ENCODE measurements around the gene CACNA1C.

Gene CACNA1C

DNA sequence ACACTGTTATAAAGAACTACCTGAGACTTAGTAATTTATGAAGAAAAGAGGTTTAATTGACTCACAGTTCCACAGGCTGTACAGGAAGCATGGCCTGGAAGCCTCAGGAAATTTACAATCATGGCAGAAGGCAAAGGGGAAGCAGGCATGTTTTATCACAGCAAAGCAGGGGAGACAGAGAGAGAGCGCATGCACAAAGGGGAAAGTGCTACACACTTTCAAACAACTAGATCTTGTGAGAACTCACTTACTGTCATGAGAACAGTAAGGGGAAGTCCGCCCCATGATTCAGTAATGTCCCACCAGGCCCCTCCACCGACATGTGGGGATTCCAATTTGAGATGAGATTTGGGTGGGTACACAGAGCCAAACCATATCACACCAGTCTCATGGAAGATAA lies 313.9 kb downstream of the CACNA1C start:
- DNase-seq (ENCODE audit: low spot score), result no peak

DNA sequence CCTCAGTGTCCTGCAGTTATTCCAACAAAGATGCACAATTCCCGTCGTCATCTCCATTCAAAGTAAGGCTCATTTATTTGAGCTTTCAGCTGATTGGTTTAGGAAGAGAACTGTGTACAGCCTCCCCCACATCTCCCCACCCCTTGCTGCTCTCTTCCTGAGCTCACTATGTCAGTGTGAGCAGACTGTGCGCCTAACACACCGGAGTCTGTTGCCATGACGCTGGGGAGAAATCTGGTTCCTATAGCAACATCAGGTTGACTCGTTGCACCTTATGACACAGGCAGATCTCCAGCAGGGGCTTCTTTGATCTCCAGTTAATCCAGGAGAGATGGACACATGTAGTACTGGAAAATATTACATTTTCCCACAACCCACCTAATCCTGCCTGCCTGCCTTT lies 319.4 kb downstream of the CACNA1C start:
- no peak for DNase-seq (ENCODE audit: low spot score)

GRCh38 chr12:2372735-2373134 lies 319.9 kb downstream of the CACNA1C start:
- DNase-seq (ENCODE audit: low spot score), result no peak

DNA sequence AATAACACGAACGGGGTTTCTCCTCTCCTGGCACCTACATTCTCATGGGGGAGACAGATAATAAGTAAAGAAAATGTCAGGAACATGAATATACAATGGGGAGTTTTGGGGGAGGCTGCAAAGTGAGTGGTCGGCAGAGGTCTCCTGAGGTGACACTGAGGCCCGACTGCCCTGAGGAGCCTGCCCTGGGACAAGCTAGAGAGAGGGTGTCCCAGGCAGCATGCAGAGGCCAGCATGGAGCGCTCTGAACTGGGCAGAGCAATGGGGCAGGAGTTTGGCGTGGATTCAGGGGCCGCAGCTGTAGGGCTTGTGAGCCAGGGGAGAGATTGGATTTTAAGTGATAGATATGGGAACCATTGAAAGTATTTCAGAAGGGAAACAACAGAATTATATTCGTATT lies 320.5 kb downstream of the CACNA1C start:
- DNase-seq (ENCODE audit: low spot score), result no peak

DNA sequence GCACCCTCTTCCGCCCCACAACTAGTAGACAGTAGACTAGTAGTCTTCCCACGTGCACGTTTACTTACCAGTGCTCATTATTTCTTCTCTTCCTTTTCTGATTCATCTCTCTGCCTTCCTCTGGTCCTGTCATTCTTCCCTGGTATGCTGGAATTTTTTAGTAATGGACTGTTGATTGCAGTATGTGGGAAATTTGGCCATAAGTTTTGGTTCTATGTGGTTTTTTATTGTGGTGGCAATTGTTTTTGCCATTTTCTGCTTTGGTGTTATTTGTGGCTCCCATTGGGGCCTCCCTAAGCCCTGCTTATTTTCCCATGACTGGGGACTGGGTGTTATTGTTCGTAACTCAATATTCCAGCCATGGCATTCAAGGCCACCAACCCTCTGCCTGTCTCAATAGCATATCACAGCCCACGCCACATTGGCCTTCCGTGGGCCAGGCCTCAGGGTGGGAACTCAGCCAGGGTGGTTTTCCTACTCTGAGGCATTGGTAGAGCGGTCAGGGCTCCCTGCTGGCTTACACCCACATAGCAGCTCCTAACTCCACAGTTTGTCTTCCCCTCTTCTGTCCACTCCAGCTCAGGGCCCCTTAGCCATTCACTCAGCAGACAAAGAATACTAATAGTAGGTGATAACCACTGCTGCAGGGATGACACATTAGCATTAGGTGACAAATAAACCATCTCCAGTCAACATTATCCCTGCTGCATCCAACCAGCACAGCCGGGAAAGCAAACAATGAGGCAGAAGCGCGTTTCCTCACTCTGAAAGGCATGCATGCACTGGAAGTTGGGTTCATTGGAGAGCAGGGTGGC lies 321.5 kb downstream of the CACNA1C start:
- DNase-seq (ENCODE audit: low spot score), result no peak

GRCh38 chr12:2375871-2376270 lies 323.1 kb downstream of the CACNA1C start:
- DNase-seq (ENCODE audit: low spot score), result no peak

GRCh38 chr12:2376908-2377657 lies 324.3 kb downstream of the CACNA1C start:
- no peak for DNase-seq (ENCODE audit: low spot score)

GRCh38 chr12:2378835-2379330 lies 326.1 kb downstream of the CACNA1C start:
- DNase-seq (ENCODE audit: low spot score), result peak; percentile 40

DNA sequence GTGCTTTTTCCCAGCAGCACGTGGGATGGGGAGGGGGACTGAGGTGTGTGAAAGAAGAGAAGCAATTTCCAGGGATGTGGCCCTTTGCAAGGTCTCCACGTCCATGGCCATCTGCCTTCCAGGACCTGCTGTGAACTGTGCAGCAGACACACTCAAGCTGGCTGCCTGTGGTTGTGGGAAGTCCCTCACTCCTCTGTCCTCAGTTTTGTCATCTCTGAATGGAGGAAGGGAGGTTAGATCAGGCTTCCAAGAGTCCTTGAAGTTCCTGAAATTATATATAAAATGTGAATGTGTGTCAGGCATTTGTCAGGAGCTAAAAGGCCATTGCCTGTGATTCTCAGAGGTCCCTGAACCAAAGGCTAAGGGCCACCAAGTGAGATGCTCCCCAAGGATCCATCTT lies 328.2 kb downstream of the CACNA1C start:
- no peak for DNase-seq (ENCODE audit: low spot score)

- DNase-seq (ENCODE audit: low spot score), result no peak
These were observed 329.8 kb downstream of the CACNA1C start for GRCh38 chr12:2382370-2383155.

GRCh38 chr12:2383325-2384028 lies 330.7 kb downstream of the CACNA1C start:
- DNase-seq (ENCODE audit: low spot score), result no peak

- DNase-seq (ENCODE audit: low spot score), result no peak
These were observed 331.2 kb downstream of the CACNA1C start for GRCh38 chr12:2384029-2384386.

- DNase-seq (ENCODE audit: low spot score), result no peak
These were observed 332.0 kb downstream of the CACNA1C start for GRCh38 chr12:2384533-2385351.

DNA sequence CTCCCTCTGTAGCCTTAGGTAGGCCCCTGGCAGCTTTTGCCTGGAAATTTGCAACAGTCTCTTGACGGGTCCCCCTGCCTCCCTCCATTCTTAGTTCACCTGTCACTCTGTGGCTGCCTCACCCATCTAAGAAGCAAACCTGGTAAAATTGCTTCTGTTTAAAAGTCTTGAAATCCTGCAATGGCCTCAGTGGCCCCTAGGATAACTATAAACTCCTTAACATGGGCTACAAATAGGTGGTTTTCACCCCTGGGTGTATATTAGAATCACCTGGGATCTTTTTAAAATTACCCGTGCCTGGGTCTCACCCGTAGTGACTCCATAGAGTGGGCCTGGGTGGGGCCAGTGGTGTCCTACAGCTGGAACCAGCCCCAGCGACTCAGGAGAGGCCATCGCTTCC lies 332.7 kb downstream of the CACNA1C start:
- no peak for DNase-seq (ENCODE audit: low spot score)

DNA sequence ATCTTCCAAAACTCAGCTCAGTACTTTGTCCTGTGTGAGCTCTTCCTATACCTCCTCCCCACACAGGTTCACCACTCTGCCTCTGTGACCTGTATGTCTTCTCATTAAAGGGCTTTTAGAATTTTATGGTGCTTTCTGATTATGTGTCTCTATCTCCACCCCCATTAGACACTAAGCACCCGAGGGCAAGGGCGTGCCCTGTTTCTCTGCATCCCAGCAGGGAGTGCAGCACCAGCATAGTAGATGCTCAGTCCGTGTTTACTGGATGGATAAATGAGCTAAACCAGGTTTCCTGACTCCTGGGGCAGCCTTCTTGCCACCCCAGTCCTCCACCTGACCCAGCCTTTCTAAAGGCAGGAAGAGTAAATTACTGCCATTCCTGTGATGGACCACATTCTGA lies 333.8 kb downstream of the CACNA1C start:
- DNase-seq (ENCODE audit: low spot score), result no peak

DNA sequence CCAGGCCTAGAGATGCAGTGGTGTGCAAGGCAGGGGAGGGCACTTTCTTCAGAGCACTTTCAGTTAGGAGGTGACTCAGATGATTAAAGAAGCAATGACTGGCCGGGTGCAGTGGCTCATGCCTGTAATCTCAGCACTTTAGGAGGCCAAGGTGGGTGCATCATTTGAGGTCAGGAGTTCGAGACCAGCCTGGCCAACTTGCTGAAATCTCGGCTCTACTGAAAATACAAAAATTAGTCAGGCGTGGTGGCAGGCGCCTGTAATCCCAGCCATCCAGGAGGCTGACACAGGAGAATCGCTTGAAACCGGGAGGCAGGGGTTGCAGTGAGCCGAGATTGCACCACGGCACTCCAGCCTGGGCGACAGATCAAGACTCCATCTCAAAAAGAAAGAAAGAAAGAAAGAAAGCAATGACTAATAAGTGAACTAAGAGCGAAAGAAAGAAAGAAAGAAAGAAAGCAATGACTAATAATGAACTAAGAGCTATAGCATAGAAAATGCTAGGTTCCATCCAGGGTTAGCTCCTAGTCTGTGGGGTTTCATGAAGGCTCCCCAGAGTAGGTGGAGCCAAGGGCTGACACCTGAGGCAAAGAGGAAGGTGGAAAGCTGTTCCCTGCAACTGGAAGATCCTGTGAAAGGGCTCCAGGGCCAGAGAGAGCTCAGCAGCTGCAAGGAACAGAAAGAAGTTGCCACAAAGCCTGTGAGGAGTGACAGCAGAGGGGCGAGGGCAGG lies 334.5 kb downstream of the CACNA1C start:
- DNase-seq (ENCODE audit: low spot score), result peak; percentile 77

DNA sequence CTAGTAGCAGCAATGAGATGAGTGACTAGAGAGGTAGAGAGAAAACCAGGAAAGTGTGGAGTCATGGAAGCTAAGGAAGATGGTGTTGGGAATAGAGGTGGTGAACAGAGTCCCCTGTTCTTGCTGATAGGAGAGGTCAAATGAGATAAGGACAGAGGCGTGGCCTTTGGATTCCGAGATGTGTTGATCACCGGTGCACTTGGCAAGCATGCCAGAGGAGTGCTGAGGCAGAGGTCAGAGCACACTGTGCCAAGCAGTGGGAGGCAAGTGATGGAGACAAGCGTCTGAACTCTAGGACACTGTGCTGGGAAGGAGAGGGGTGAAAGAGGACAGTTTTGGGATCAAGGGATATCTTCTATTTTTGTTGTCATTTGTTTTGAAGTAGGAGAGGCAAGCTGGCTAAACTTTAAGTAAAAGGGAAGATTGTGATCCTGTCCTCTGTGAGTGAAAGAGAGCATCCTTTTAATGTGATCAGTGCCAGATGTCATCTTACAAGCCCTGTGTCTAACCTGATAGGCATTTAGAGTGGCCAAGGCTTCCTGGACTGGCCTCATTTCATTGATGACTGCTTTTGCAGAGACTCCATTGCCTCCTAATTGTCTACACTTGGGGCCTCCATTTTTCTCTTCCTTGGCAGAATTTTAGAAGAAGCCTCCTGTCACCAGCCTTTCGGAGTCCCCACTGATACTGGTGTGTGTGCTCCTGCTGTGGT lies 336.4 kb downstream of the CACNA1C start:
- no peak for DNase-seq (ENCODE audit: low spot score)

DNA sequence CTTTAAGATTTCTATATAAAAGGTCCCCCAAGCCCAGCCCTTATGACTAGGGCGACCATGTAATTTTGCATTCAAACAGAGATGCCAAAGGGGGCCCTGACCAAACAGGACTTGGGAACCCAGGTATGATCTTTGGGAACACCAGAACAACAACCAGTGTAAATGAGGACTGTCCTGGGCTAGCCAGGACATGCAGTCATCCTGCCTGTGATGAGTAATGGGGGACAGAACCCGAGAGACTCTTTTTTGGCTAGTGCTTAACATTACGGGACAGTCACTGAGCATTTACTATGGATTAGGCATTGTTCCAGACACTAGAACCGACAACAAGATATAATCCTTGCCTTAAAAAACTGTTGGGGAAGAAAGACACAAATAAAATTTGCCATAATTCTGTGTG lies 337.3 kb downstream of the CACNA1C start:
- no peak for DNase-seq (ENCODE audit: low spot score)

DNA sequence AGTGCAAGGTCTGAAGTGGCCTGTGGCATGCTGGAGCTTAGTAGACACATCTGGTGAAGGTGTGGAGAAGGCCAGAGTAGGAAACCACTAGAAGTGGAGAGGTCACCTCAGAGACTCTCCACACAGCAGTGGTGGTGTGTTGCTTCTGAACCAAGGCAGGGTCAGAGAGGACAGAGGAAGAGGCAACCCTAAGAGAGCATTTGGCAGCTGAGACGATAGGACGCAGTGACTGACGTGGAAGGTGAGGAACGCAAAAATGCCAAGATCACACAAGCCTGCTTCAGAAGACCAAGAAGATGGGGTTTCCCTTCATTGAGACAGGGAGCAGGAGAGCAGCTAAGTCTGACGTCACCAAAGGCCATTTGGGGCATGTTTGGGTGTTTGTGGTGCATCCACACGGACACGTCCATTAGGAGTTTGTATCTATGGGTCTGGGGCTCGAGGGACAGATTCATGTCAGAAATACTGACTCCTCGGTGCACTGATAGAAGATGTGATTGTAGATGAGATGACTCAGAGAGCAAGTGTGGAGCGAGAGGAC lies 338.1 kb downstream of the CACNA1C start:
- DNase-seq (ENCODE audit: low spot score), result no peak
